Thyroid gland (tissue), 4 donors: Measurements from ENCODE around the gene ELP4. TPM values are rescaled to one million over a fixed set of nuclear protein-coding genes. Genes with fewer than 3 reads are reported as not detected.
A peak's percentile ranks its signal among the peaks of the same experiment; 100 is the strongest.
"Not testable (repeated sequence)": the region's sequence is repeated elsewhere in the genome, so short reads cannot be mapped to it uniquely, and the experiment has no call there.

Source experiments
- DNase-seq, 2 donors: peaks; one replicate each; pipeline ENCODE4 v3.0.0-alpha.2; 2019
- H3K27ac ChIP-seq, 3 donors: fragments of 200-600 bp; sonication (generic); 1 replicate in 2 of 3; 2 replicates in 1 of 3; pipeline ENCODE4 v1.5.1; 2016 to 2019; ENCODE audit warnings: mild to moderate bottlenecking in 1 of 3, moderate library complexity in 1 of 3
- H3K27me3 ChIP-seq: fragments of 200-600 bp; sonication (generic); one replicate; pipeline ENCODE4 v1.5.1; 2019
- H3K36me3 ChIP-seq, 2 donors: fragments of 200-600 bp; sonication (generic); one replicate each; pipeline ENCODE4 v1.5.1; 2016 to 2019
- H3K4me1 ChIP-seq, 2 donors: fragments of 200-600 bp; sonication (generic); one replicate each; pipeline ENCODE4 v1.5.1; 2017 to 2019
- H3K4me3 ChIP-seq, 3 donors: fragments of 200-600 bp; sonication (generic); replicated peaks in 1 of 3; 1 replicate in 2 of 3; 2 replicates in 1 of 3; pipeline ENCODE4 v1.5.1; 2016; ENCODE audit warnings: mild to moderate bottlenecking in 1 of 3
- H3K9me3 ChIP-seq: fragments of 200-600 bp; sonication (generic); one replicate; pipeline ENCODE4 v1.5.1; 2017
- CTCF ChIP-seq, 6 experiments: fragments of 200-600 bp in 3 of 6; fragments of 450-650 bp in 3 of 6; sonication (generic) in 3 of 6; IDR thresholded peaks; one replicate each; pipeline ENCODE4 v1.5.1; 2016 to 2019; ENCODE audit warnings: antibody characterized with exemption in 6 of 6, mild to moderate bottlenecking in 2 of 6, inconsistent platforms in 1 of 6, moderate library complexity in 1 of 6
- POLR2A ChIP-seq, 2 donors: fragments of 450-650 bp; IDR thresholded peaks; one replicate each; pipeline ENCODE4 v1.6.1; 2017; ENCODE audit warnings: antibody characterized with exemption in 2 of 2, mild to moderate bottlenecking in 2 of 2, moderate library complexity in 1 of 2
- WGBS, 2 donors: methylation state at CpG; one replicate each; pipeline ENCODE4 v1.1.5; 2017; 5-methylcytosine and 5-hydroxymethylcytosine counted together
- intact Hi-C: fragments of 100-400 bp; cut with DNase I; formaldehyde crosslinking; loops from one replicate; pipeline ENCODE4 v1.15.1; 2023
- total RNA-seq, 4 donors: library from RNA; depleted of rRNA; stranded (reverse); fragments of >200 nt; gene quantifications; one replicate each; pipeline ENCODE4 v1.2.3, GENCODE V29; 2016

The ELP4 gene
- total RNA-seq, 4 donors from 2014 or later, result 27.4 to 36.5 (median 33.0) TPM

DNA sequence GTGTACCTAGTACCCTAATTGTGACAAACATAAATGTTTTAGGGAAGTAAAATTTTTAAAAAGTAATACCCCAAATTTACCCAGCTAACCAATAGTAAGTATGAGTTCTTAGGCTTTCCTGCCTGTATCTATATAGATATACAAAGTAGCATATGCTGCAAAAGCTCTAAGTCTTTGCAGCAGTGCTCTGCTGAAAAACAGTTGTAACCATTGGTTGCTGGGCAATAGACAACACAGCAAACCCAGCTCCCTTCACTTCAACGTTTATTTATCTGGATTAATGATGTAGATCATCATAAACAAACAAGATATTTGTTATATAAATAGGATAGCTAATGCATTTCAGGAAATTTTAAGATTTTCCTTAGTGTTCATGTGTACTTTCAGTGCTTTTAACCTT lies 218.9 kb downstream of the ELP4 start:
- H3K36me3 ChIP-seq, result no peaks in the 10 kb centered on the region
- WGBS, 2 donors, result 58% methylated on average over 1 of the region's 1 CpG

DNA sequence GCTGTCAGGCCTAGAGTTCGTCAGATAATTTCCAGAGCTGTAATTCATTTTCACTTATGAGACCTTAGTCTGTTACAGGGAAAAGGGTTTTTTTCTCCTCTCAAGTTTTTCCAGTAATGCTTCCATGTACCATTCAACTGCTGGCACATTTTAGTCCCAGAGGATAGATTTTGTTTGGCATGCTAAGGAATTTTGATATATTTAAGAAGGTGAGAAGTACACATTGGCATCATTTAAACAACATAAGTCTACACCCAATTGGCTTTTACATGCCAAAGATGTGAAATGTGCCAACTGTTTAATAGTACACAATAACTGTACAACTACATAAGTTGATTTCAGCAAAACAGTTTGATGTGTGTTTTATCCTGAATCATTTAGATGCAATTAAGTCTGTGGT lies 230.6 kb downstream of the ELP4 start:
- TF ChIP-seq POLR2A (IDR thresholded peaks at IDR 0.05) (no peak), CTCF (IDR thresholded peaks at IDR 0.05) (no peak)
- 84 to 85% methylated on average over 1 of the region's 1 CpG for WGBS, 2 donors

More for the DNA sequence above, 218.9 kb downstream of the ELP4 start:
- Histone ChIP-seq H3K4me1 (no peaks in the 10 kb centered on the region), H3K4me3 (no peak overlapping the region), H3K27me3 (no peaks in the 10 kb centered on the region), H3K9me3 (no peaks in the 10 kb centered on the region), H3K27ac (no peak overlapping the region)
- DNase-seq, result no peak
- TF ChIP-seq POLR2A (IDR thresholded peaks at IDR 0.05) (no peak), CTCF (IDR thresholded peaks at IDR 0.05) (no peak)
- intact Hi-C loops, result no loop called here

GRCh38 chr11:31740731-31741368 lies 231.3 kb downstream of the ELP4 start:
- DNase-seq, H3K27me3 ChIP-seq, H3K9me3 ChIP-seq, H3K36me3 ChIP-seq, H3K4me1 ChIP-seq, H3K27ac ChIP-seq, intact Hi-C loops, H3K4me3 ChIP-seq: not testable (repeated sequence)
- 97 to 98% methylated on average over 26 of the region's 26 CpGs for WGBS, 2 donors

More for the DNA sequence above, 230.6 kb downstream of the ELP4 start:
- DNase-seq, result no peak
- no peaks in the 10 kb centered on the region for H3K27me3 ChIP-seq
- H3K4me3 ChIP-seq, result no peak overlapping the region
- H3K27ac ChIP-seq, result no peak overlapping the region
- H3K9me3 ChIP-seq, result no peaks in the 10 kb centered on the region
- intact Hi-C loops, result no loop called here
- H3K4me1 ChIP-seq, result no peaks in the 10 kb centered on the region
- H3K36me3 ChIP-seq, result no peaks in the 10 kb centered on the region

DNA sequence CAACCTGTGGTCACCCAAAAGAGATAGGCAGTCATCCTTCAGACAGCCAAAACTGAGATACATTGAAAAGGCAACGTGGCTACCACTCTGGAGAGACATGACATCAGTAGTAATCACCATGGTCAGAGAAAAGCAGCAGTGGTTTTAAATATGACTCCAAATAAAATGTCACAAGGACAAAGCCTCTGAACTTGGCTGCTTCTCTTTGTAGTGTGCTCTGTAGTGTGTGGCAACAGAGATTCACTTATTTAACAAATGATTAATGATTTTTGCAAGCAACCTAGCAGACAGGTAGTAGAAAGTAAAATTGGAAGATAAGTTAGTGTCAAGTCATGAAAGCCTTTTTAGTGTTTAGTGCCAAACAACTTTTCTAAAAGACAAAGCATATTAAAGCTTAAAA lies 238.0 kb downstream of the ELP4 start:
- DNase-seq, result no peak
- intact Hi-C loops, result no loop called here
- H3K27me3 ChIP-seq, result no peaks in the 10 kb centered on the region
- H3K4me1 ChIP-seq, result no peaks in the 10 kb centered on the region
- H3K27ac ChIP-seq, result no peak overlapping the region
- WGBS, 2 donors, result 36 to 64% methylated on average over 1 of the region's 1 CpG
- no peaks in the 10 kb centered on the region for H3K9me3 ChIP-seq
- H3K36me3 ChIP-seq, result no peaks in the 10 kb centered on the region
- H3K4me3 ChIP-seq, result no peak overlapping the region
- TF ChIP-seq CTCF (IDR thresholded peaks at IDR 0.05) (no peak), POLR2A (IDR thresholded peaks at IDR 0.05) (no peak)

- TF ChIP-seq CTCF (IDR thresholded peaks at IDR 0.05), result no peak
- no peak for TF ChIP-seq POLR2A (IDR thresholded peaks at IDR 0.05)
- 14 to 24% methylated on average over 3 of the region's 3 CpGs for WGBS, 2 donors
- intact Hi-C loops, result loop anchor here (5.0 kb wide), 1 partner anchor 55 kb away; the partner anchor contains the start of gene PAX6
- H3K9me3 ChIP-seq, result no peaks in the 10 kb centered on the region
- H3K27ac ChIP-seq, result no peak overlapping the region
- peak; percentile 24 to 27 for DNase-seq
- H3K27me3 ChIP-seq, result no peaks in the 10 kb centered on the region
- no peaks in the 10 kb centered on the region for H3K36me3 ChIP-seq
- H3K4me3 ChIP-seq, result no peak overlapping the region
- H3K4me1 ChIP-seq, result peaks cover 5 to 7% of the 10 kb centered on the region in 2 donors
Measured at GRCh38 chr11:31757260-31757835, 247.8 kb downstream of the ELP4 start.
